IMR-90 (cell line): ENCODE results near the gene RNF141. TPM values are rescaled to one million over a fixed set of nuclear protein-coding genes. Genes with fewer than 3 reads are reported as not detected.

Source experiments
- ATAC-seq: fragments of 200-7000 bp; cut with Tn5 transposase; 2 replicates; pipeline ENCODE4 v1.9.1; 2020; ENCODE audit warnings: low read depth, mild to moderate bottlenecking, moderate library complexity
- BruUV-seq: library from RNA; stranded (reverse); fragments of 400-500 nt; replicated peaks from 2 replicates; lab custom pipeline; 2021; lab: Mats Ljungman, UMichigan
- CTCF ChIA-PET: fragments of 300-600 bp; formaldehyde crosslinking; extraction: SDS; loops from one replicate; lab custom pipeline; 2021; ENCODE audit warnings: antibody characterized with exemption; lab: Yijun Ruan, JAX
- POLR2A ChIA-PET: fragments of 300-600 bp; sonication (Branson Sonifier 250); formaldehyde crosslinking; loops from one replicate; lab custom pipeline; 2022; ENCODE audit warnings: antibody characterized with exemption; ENCODE audit not compliant: unreplicated experiment; lab: Charles Lee
- DNase-seq: peaks from one replicate; pipeline ENCODE4 v3.0.0; 2013
- H2AFZ ChIP-seq: replicated peaks from 2 replicates; pipeline ENCODE3; 2013; ENCODE audit warnings: low read length, mild to moderate bottlenecking; ENCODE audit not compliant: poor library complexity
- H2AK5ac ChIP-seq: 2 replicates; pipeline ENCODE4 v1.6.1; 2013; ENCODE audit warnings: low read depth, low read length, inconsistent platforms
- H2AK9ac ChIP-seq: replicated peaks from 2 replicates; pipeline ENCODE3; 2013; ENCODE audit warnings: mild to moderate bottlenecking, low read depth, low read length, moderate library complexity; ENCODE audit not compliant: poor library complexity
- H2BK120ac ChIP-seq: 2 replicates; pipeline ENCODE4 v1.6.1; 2013; ENCODE audit warnings: low read depth, low read length, inconsistent platforms
- H2BK15ac ChIP-seq: 3 replicates; pipeline ENCODE4 v1.6.1; 2013; ENCODE audit warnings: low read depth, low read length, inconsistent platforms
- H2BK20ac ChIP-seq: 2 replicates; pipeline ENCODE4 v1.6.1; 2013; ENCODE audit warnings: low read depth, mild to moderate bottlenecking, inconsistent platforms, low read length, moderate library complexity
- H2BK5ac ChIP-seq: 2 replicates; pipeline ENCODE4 v1.6.1; 2013; ENCODE audit warnings: mild to moderate bottlenecking, low read depth, low read length, inconsistent platforms; ENCODE audit not compliant: poor library complexity, severe bottlenecking
- H3K14ac ChIP-seq: replicated peaks from 2 replicates; pipeline ENCODE4 v1.6.1; 2013; ENCODE audit warnings: low read depth, low read length, inconsistent platforms
- H3K18ac ChIP-seq: 2 replicates; pipeline ENCODE4 v1.6.1; 2013; ENCODE audit warnings: low read depth, low read length, control low read depth
- H3K23ac ChIP-seq: 2 replicates; pipeline ENCODE4 v1.6.1; 2013; ENCODE audit warnings: low read depth, low read length, inconsistent platforms
- H3K27ac ChIP-seq: 2 replicates; pipeline ENCODE4 v1.5.1; 2013; ENCODE audit warnings: mild to moderate bottlenecking, control low read depth, low read length; ENCODE audit not compliant: insufficient read depth
- H3K27me3 ChIP-seq: 2 replicates; pipeline ENCODE4 v1.6.1; 2013; ENCODE audit warnings: low read length; ENCODE audit not compliant: control insufficient read depth, insufficient read depth
- H3K36me3 ChIP-seq: 2 replicates; pipeline ENCODE4 v1.6.1; 2013; ENCODE audit warnings: low read length, mixed read lengths; ENCODE audit not compliant: control insufficient read depth, insufficient read depth
- H3K4ac ChIP-seq: 2 replicates; pipeline ENCODE4 v1.6.1; 2013; ENCODE audit warnings: low read depth, low read length, inconsistent platforms
- H3K4me1 ChIP-seq: 2 replicates; pipeline ENCODE4 v1.6.1; 2013; ENCODE audit warnings: low read length, mixed read lengths; ENCODE audit not compliant: control insufficient read depth, insufficient read depth
- H3K4me2 ChIP-seq: 2 replicates; pipeline ENCODE4 v1.6.1; 2013; ENCODE audit warnings: low read depth, mild to moderate bottlenecking, control low read depth, low read length, moderate library complexity
- H3K4me3 ChIP-seq: 2 replicates; pipeline ENCODE4 v1.5.1; 2013; ENCODE audit warnings: low read depth, mild to moderate bottlenecking, control low read depth, low read length, moderate library complexity; ENCODE audit not compliant: insufficient read depth
- H3K56ac ChIP-seq: 2 replicates; pipeline ENCODE4 v1.6.1; 2013; ENCODE audit warnings: low read length, inconsistent platforms; ENCODE audit not compliant: insufficient read depth; ENCODE audit errors: extremely low read depth
- H3K79me1 ChIP-seq, 2 experiments: 2 replicates each; pipeline ENCODE4 v1.6.1; 2013; ENCODE audit warnings: low read length in 2 of 2, inconsistent platforms in 1 of 2, low read depth in 1 of 2
- H3K9ac ChIP-seq: 2 replicates; pipeline ENCODE4 v1.6.1; 2013; ENCODE audit warnings: low read depth, low read length, control low read depth
- H3K9me1 ChIP-seq: 2 replicates; pipeline ENCODE4 v1.6.1; 2013; ENCODE audit warnings: low read length, inconsistent platforms; ENCODE audit not compliant: insufficient read depth
- H3K9me3 ChIP-seq: 2 replicates; pipeline ENCODE4 v1.6.1; 2013; ENCODE audit warnings: low read length; ENCODE audit not compliant: control insufficient read depth, insufficient read depth
- H4K20me1 ChIP-seq: 2 replicates; pipeline ENCODE4 v1.6.1; 2013; ENCODE audit warnings: low read length, inconsistent platforms; ENCODE audit not compliant: insufficient read depth
- H4K5ac ChIP-seq: 2 replicates; pipeline ENCODE4 v1.6.1; 2013; ENCODE audit warnings: mild to moderate bottlenecking, low read depth, low read length, control low read depth
- H4K8ac ChIP-seq, 2 experiments: 2 replicates each; pipeline ENCODE4 v1.6.1; 2013; ENCODE audit warnings: low read depth in 2 of 2, low read length in 2 of 2, control low read depth in 1 of 2, inconsistent platforms in 1 of 2
- H4K91ac ChIP-seq: 2 replicates; pipeline ENCODE4 v1.6.1; 2013; ENCODE audit warnings: low read depth, low read length, inconsistent platforms; ENCODE audit not compliant: insufficient read depth
- BHLHE40 ChIP-seq: fragments of 150-350 bp; IDR thresholded peaks from 2 replicates; pipeline ENCODE4 v1.6.1; 2016; ENCODE audit warnings: mild to moderate bottlenecking, low read depth, low read length
- CEBPB ChIP-seq: IDR thresholded peaks from 2 replicates; pipeline ENCODE4 v1.6.1; 2012; ENCODE audit warnings: low read depth, low read length, improper control_type of control experiment
- CHD1 ChIP-seq: IDR thresholded peaks from 2 replicates; pipeline ENCODE4 v1.6.1; 2012; ENCODE audit warnings: low read depth, low read length, improper control_type of control experiment
- FOS ChIP-seq: fragments of 150-350 bp; IDR thresholded peaks from 2 replicates; pipeline ENCODE4 v1.6.1; 2016; ENCODE audit warnings: low read depth, low read length
- MAFK ChIP-seq: IDR thresholded peaks from 2 replicates; pipeline ENCODE4 v1.6.1; 2012; ENCODE audit warnings: low read depth, low read length, improper control_type of control experiment
- MAZ ChIP-seq: IDR thresholded peaks from 2 replicates; pipeline ENCODE4 v1.6.1; 2012; ENCODE audit warnings: low read depth, mild to moderate bottlenecking, low read length, improper control_type of control experiment, moderate library complexity, borderline replicate concordance
- MXI1 ChIP-seq: IDR thresholded peaks from 2 replicates; pipeline ENCODE4 v1.6.1; 2012; ENCODE audit warnings: low read depth, mild to moderate bottlenecking, low read length, moderate library complexity, borderline replicate concordance
- NFE2L2 ChIP-seq: fragments of 150-350 bp; IDR thresholded peaks from 2 replicates; pipeline ENCODE4 v1.6.1; 2016; ENCODE audit warnings: low read depth, mild to moderate bottlenecking, low read length
- POLR2A ChIP-seq: IDR thresholded peaks from 2 replicates; pipeline ENCODE4 v1.6.1; 2012; ENCODE audit warnings: mild to moderate bottlenecking, low read depth, low read length
- RAD21 ChIP-seq: IDR thresholded peaks from 2 replicates; pipeline ENCODE4 v1.6.1; 2012; ENCODE audit warnings: low read length, improper control_type of control experiment
- RCOR1 ChIP-seq: IDR thresholded peaks from 2 replicates; pipeline ENCODE4 v1.6.1; 2012; ENCODE audit warnings: mild to moderate bottlenecking, low read length, improper control_type of control experiment; ENCODE audit not compliant: insufficient replicate concordance
- RFX5 ChIP-seq: IDR thresholded peaks from 2 replicates; pipeline ENCODE4 v1.8.0; 2012; ENCODE audit warnings: low read depth, mild to moderate bottlenecking, low read length, moderate library complexity
- SMC3 ChIP-seq: fragments of 150-350 bp; IDR thresholded peaks from 2 replicates; pipeline ENCODE4 v1.6.1; 2016; ENCODE audit warnings: low read depth, mild to moderate bottlenecking, antibody characterized with exemption, low read length, moderate library complexity
- WGBS, 2 experiments: methylation state at CpG; one replicate each; pipeline versions ENCODE4 v1.1.5 to v1.1.7; 2013; ENCODE audit warnings: missing lambda C conversion rate in 2 of 2; ENCODE audit not compliant: insufficient read length in 1 of 2; ENCODE audit errors: extremely low coverage in 2 of 2; 5-methylcytosine and 5-hydroxymethylcytosine counted together
- dilution Hi-C: fragments of 300-500 bp; cut with HindIII; formaldehyde crosslinking; loops from one replicate; pipeline ENCODE4 v1.14.3; 2018; ENCODE audit warnings: low sequenced_read_pairs; ENCODE audit not compliant: unreplicated experiment
- in situ Hi-C: fragments of 300-500 bp; cut with MboI; formaldehyde crosslinking; loops from 3 replicates; pipeline ENCODE4 v1.14.3; 2019; ENCODE audit warnings: low sequenced_read_pairs, inconsistent platforms, mixed read lengths
- intact Hi-C: fragments of 100-400 bp; cut with micrococcal nuclease; formaldehyde crosslinking; loops from 2 replicates; pipeline ENCODE4 v1.10.0; 2022
- polyA plus RNA-seq, 3 experiments: library from polyadenylated mRNA; depleted of rRNA; stranded (reverse); fragments of >200 nt; gene quantifications; 2 replicates each; pipeline ENCODE4 v1.2.3, GENCODE V29; 2012; ENCODE audit warnings: low replicate concordance in 1 of 3
- total RNA-seq: library from RNA; depleted of rRNA; stranded (reverse); fragments of >200 nt; gene quantifications from 2 replicates; pipeline ENCODE4 v1.2.3, GENCODE V29; 2012
- TF ChIP-seq, protein P1 (sequence below): conservative IDR thresholded peaks from 2 replicates; pipeline ENCODE4 v1.5.1; 2012; ENCODE audit warnings: mild to moderate bottlenecking, low read depth, low read length, improper control_type of control experiment
- TF ChIP-seq, protein P2 (sequence below): fragments of 150-350 bp; IDR thresholded peaks from 2 replicates; pipeline ENCODE4 v1.6.1; 2017; ENCODE audit warnings: mild to moderate bottlenecking, antibody characterized with exemption, low read length, low read depth
- TF ChIP-seq, protein P3 (sequence below): fragments of 150-350 bp; IDR thresholded peaks from 2 replicates; pipeline ENCODE4 v1.6.1; 2016; ENCODE audit warnings: low read depth, mild to moderate bottlenecking, low read length, moderate library complexity, borderline replicate concordance

Gene RNF141
- total and polyA plus RNA-seq, 2 of the 4 experiments (the other 2 are of a cell fraction): 13.8 to 18.6 TPM

DNA sequence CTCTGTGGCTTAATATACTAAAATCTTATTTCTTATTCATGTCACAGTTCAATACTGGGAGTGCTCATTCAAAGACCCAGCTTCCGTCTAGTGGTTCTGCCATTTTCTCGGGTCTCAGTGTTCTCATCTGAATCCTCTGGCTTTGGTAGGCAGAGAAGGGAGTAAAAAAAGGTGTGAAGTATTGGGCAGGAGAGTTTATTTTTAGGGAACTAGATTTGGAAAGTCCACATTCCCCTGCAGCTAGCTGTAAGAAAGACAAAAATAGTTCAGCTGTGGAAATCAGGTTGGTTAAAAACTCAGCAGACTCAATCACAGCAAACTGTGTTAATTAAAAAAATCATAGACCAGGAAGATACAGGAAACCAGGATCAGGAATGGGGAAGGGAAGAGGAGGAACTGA lies 31.5 kb upstream of the RNF141 start:
- no CpG with 5 or more reads among the region's 2 CpGs for WGBS, 2 experiments
- intact Hi-C loops: no loop called here
- ChIA-PET CTCF (no interaction called here), POLR2A (interaction anchor here (0.5 kb wide), 1 partner anchor 193 kb away, joined by 20 read pairs; no protein-coding TSS in a partner anchor)
- no peak overlapping the region for H4K91ac ChIP-seq
- H3K79me1 ChIP-seq: peaks cover 0 to 5% of the 10 kb centered on the region in 2 experiments; a peak in 1 of 4 replicates
- no peak overlapping the region for H4K8ac ChIP-seq
- ATAC-seq: no peak
- no peak overlapping the region for H2BK20ac ChIP-seq
- no peak overlapping the region for H2BK5ac ChIP-seq
- no peaks in the 10 kb centered on the region for H3K9me3 ChIP-seq
- no peak overlapping the region for H2BK15ac ChIP-seq
- no peak overlapping the region for H3K4me2 ChIP-seq
- no peak overlapping the region for H3K27ac ChIP-seq
- no peak for DNase-seq
- H4K20me1 ChIP-seq: no peaks in the 10 kb centered on the region
- no peak overlapping the region for H3K23ac ChIP-seq
- peaks cover 22% of the 10 kb centered on the region for H3K9me1 ChIP-seq
- H3K36me3 ChIP-seq: peaks cover 36% of the 10 kb centered on the region
- no peak overlapping the region for H3K56ac ChIP-seq
- H2AK5ac ChIP-seq: no peak overlapping the region
- H2AK9ac ChIP-seq: no peak overlapping the region
- H3K4ac ChIP-seq: no peak overlapping the region
- H3K4me3 ChIP-seq: no peak overlapping the region
- no peaks in the 10 kb centered on the region for H3K27me3 ChIP-seq
- H3K9ac ChIP-seq: no peak overlapping the region
- H3K18ac ChIP-seq: no peak overlapping the region
- H4K5ac ChIP-seq: no peak overlapping the region
- no peak overlapping the region for H2BK120ac ChIP-seq
- peaks cover 9% of the 10 kb centered on the region for H3K4me1 ChIP-seq
- in situ Hi-C loops: no loop called here
- no peak for TF ChIP-seq BHLHE40
- TF ChIP-seq POLR2A: no peak
- TF ChIP-seq MAZ: no peak
- TF ChIP-seq RFX5: no peak
- no peak for TF ChIP-seq RAD21
- no peak for TF ChIP-seq MAFK
- TF ChIP-seq MXI1: no peak
- TF ChIP-seq NFE2L2: no peak
- TF ChIP-seq, protein P1, sequence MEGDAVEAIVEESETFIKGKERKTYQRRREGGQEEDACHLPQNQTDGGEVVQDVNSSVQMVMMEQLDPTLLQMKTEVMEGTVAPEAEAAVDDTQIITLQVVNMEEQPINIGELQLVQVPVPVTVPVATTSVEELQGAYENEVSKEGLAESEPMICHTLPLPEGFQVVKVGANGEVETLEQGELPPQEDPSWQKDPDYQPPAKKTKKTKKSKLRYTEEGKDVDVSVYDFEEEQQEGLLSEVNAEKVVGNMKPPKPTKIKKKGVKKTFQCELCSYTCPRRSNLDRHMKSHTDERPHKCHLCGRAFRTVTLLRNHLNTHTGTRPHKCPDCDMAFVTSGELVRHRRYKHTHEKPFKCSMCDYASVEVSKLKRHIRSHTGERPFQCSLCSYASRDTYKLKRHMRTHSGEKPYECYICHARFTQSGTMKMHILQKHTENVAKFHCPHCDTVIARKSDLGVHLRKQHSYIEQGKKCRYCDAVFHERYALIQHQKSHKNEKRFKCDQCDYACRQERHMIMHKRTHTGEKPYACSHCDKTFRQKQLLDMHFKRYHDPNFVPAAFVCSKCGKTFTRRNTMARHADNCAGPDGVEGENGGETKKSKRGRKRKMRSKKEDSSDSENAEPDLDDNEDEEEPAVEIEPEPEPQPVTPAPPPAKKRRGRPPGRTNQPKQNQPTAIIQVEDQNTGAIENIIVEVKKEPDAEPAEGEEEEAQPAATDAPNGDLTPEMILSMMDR: no peak
- TF ChIP-seq FOS: no peak
- TF ChIP-seq, protein P2, sequence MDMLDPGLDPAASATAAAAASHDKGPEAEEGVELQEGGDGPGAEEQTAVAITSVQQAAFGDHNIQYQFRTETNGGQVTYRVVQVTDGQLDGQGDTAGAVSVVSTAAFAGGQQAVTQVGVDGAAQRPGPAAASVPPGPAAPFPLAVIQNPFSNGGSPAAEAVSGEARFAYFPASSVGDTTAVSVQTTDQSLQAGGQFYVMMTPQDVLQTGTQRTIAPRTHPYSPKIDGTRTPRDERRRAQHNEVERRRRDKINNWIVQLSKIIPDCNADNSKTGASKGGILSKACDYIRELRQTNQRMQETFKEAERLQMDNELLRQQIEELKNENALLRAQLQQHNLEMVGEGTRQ: no peak
- TF ChIP-seq, protein P3, sequence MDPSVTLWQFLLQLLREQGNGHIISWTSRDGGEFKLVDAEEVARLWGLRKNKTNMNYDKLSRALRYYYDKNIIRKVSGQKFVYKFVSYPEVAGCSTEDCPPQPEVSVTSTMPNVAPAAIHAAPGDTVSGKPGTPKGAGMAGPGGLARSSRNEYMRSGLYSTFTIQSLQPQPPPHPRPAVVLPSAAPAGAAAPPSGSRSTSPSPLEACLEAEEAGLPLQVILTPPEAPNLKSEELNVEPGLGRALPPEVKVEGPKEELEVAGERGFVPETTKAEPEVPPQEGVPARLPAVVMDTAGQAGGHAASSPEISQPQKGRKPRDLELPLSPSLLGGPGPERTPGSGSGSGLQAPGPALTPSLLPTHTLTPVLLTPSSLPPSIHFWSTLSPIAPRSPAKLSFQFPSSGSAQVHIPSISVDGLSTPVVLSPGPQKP: no peak
- no peak for TF ChIP-seq RCOR1
- no peak for TF ChIP-seq CHD1
- TF ChIP-seq CEBPB: no peak
- no peak for TF ChIP-seq SMC3
- H3K14ac ChIP-seq: no peak overlapping the region
- no peak overlapping the region for H2AFZ ChIP-seq
- dilution Hi-C loops: no loop called here
- BruUV-seq: no TSS peak
